Kidney (tissue), 14 donors: ENCODE results near the gene RNF113B. TPM values are rescaled to one million over a fixed set of nuclear protein-coding genes. Genes with fewer than 3 reads are reported as not detected.

Experiments used
- DNase-seq, 5 donors: peaks; one replicate each; pipeline ENCODE4 v3.0.0-alpha.2; 2013 to 2020
- FAIRE-seq: peaks from 2 replicates; lab custom pipeline; 2012; peaks lifted over from hg19 to GRCh38; lab: Jason Lieb, UNC
- H3K27ac ChIP-seq, 2 donors: one replicate each; pipeline ENCODE4 v1.7.0; 2013; ENCODE audit warnings: low read depth in 2 of 2, low read length in 2 of 2, inconsistent platforms in 1 of 2
- H3K27me3 ChIP-seq: one replicate; pipeline ENCODE4 v1.7.1; 2013; ENCODE audit warnings: low read length, inconsistent platforms; ENCODE audit not compliant: control insufficient read depth, insufficient read depth
- H3K36me3 ChIP-seq, 3 donors: one replicate each; pipeline versions ENCODE4 v1.7.0 to v1.7.1; 2013; ENCODE audit warnings: low read length in 3 of 3, control low read depth in 1 of 3, inconsistent platforms in 1 of 3; ENCODE audit not compliant: insufficient read depth in 3 of 3, control insufficient read depth in 2 of 3
- H3K4me1 ChIP-seq, 3 donors: one replicate each; pipeline versions ENCODE4 v1.7.0 to v1.7.1; 2013; ENCODE audit warnings: low read length in 3 of 3, inconsistent platforms in 1 of 3, low read depth in 1 of 3; ENCODE audit not compliant: control insufficient read depth in 2 of 3, insufficient read depth in 2 of 3
- H3K4me3 ChIP-seq, 3 donors: one replicate each; pipeline versions ENCODE4 v1.7.0 to v1.8.1; 2013; ENCODE audit warnings: low read length in 3 of 3, control low read depth in 1 of 3, inconsistent platforms in 1 of 3
- H3K9ac ChIP-seq, 3 donors: one replicate each; pipeline versions ENCODE4 v1.7.0 to v1.7.1; 2013; ENCODE audit warnings: low read length in 3 of 3, control low read depth in 1 of 3, inconsistent platforms in 1 of 3
- H3K9me3 ChIP-seq, 3 donors: one replicate each; pipeline versions ENCODE4 v1.7.0 to v1.7.1; 2013; ENCODE audit warnings: low read length in 3 of 3, control low read depth in 1 of 3, inconsistent platforms in 1 of 3; ENCODE audit not compliant: control insufficient read depth in 2 of 3, insufficient read depth in 1 of 3
- CTCF ChIP-seq: IDR thresholded peaks from 3 replicates; pipeline ENCODE4 v1.5.1; 2012; ENCODE audit warnings: mild to moderate bottlenecking, moderate library complexity, borderline replicate concordance; ENCODE audit not compliant: insufficient read depth; ENCODE audit errors: extremely low read depth
- intact Hi-C: fragments of 100-400 bp; cut with DNase I; formaldehyde crosslinking; loops from one replicate; pipeline ENCODE4 v1.11.1; 2022
- polyA plus RNA-seq: library from polyadenylated mRNA; stranded (reverse); fragments of 350-450 nt; fragmentation: Illumina TruSeq; extraction: RNeasy Lipid Tissue Mini Kit (QIAGEN cat#74804); gene quantifications from one replicate; pipeline ENCODE4 v1.2.3, GENCODE V29; 2014; ENCODE audit warnings: low read depth, low replicate concordance; ENCODE audit not compliant: insufficient read depth
- total RNA-seq: library from RNA; stranded (reverse); fragmentation: NEBNext Ultra II Directional; extraction: Animal tissue kit (Norgen Biotek cat#: 25700); gene quantifications from one replicate; pipeline ENCODE4 v1.2.1, GENCODE V29; 2021
- donor health status: control.
- donor health status: control.
- donor health status: control.
- donor health status: control.
- donor health status: control.
- donor health status: DM: yes; HTN: yes; CAD: no.
- donor health status: Normal renal cell carcinoma (clear cell type).

RNF113B gene
- total and polyA plus RNA-seq, 2 donors from 2014 or later = not detected

DNA sequence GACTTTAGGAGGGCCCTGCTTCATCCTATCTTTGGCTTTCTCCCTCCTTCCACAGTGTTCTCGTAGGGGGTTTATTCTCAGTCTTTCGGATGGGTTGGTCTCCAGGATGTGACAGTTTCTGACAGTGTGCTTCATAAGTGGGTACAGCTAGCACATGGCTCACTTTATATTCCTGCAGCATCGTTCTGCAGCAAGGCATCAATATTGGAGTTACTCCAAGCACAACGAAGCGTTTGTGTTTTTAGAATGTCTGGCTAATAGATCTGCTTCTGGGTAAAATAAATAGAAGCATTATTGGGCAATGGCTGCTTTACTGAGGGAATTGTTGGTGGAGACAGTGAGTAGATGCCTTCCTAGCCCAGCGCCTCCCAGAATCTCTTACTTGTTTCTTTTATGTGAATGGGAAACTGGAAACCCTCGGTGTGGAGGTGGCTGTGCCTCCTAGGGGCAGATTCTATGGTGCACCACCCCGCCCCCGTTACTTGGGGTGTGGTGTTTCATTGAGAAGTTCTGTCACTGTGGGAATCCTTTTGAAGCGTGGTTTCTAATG is 32.2 kb downstream of the RNF113B start:
- Histone ChIP-seq H3K4me3 (peak overlapping the region; percentile 73 to 82 (median 82)), H3K4me1 (peaks cover 0 to 13% (median 8%) of the 10 kb centered on the region in 3 donors), H3K27me3 (no peaks in the 10 kb centered on the region), H3K27ac (peak overlapping the region; percentile 34 to 68), H3K9me3 (no peaks in the 10 kb centered on the region), H3K36me3 (no peaks in the 10 kb centered on the region), H3K9ac (peak overlapping the region; percentile 76 to 98 (median 80))
- TF ChIP-seq CTCF = peak; percentile 14
- intact Hi-C loops = no loop called here
- DNase-seq (peak in 4 of 5 donors; percentile 62 to 78 (median 68)), FAIRE-seq (no peak)

- Histone ChIP-seq H3K9me3 (no peaks in the 10 kb centered on the region), H3K27me3 (no peaks in the 10 kb centered on the region), H3K9ac (peak overlapping the region; percentile 76 to 98 (median 80)), H3K4me1 (peaks cover 0 to 13% (median 8%) of the 10 kb centered on the region in 3 donors), H3K27ac (peak overlapping the region; percentile 68 to 83), H3K4me3 (peak overlapping the region; percentile 73 to 82 (median 82)), H3K36me3 (no peaks in the 10 kb centered on the region)
- no peak for TF ChIP-seq CTCF
- FAIRE-seq (no peak), DNase-seq (peak in 4 of 5 donors; percentile 39 to 75 (median 64))
- intact Hi-C loops = no loop called here
Measured at GRCh38 chr13:98144027-98144741, 32.9 kb downstream of the RNF113B start.

- intact Hi-C loops = no loop called here
- peak in 2 of 5 donors; percentile 22 to 60 for DNase-seq
- TF ChIP-seq CTCF = no peak
- no peaks in the 10 kb centered on the region for H3K27me3 ChIP-seq
- FAIRE-seq = no peak
- no peaks in the 10 kb centered on the region for H3K36me3 ChIP-seq
- H3K9me3 ChIP-seq = no peaks in the 10 kb centered on the region
- peak overlapping the region; percentile 68 to 83 for H3K27ac ChIP-seq
- peak overlapping the region; percentile 76 to 98 (median 80) for H3K9ac ChIP-seq
- peak overlapping the region; percentile 73 to 82 (median 82) for H3K4me3 ChIP-seq
- H3K4me1 ChIP-seq = peaks cover 0 to 13% (median 8%) of the 10 kb centered on the region in 3 donors
Measured at GRCh38 chr13:98143601-98144026, 33.5 kb downstream of the RNF113B start.
